HEK293 (cell line): ENCODE measurements around the gene ZNF865.

Source experiments
- CTCF ChIA-PET: fragments of 350-600 bp; formaldehyde crosslinking; extraction: SDS; loops from one replicate; lab custom pipeline; 2021; ENCODE audit warnings: antibody characterized with exemption; lab: Yijun Ruan, JAX
- POLR2A ChIA-PET: fragments of 300-600 bp; formaldehyde crosslinking; extraction: SDS; loops from one replicate; lab custom pipeline; 2020; ENCODE audit warnings: antibody characterized with exemption, inconsistent platforms; lab: Yijun Ruan, JAX
- H3K27ac ChIP-seq: fragments of 200-500 bp; sonication (Bioruptor generic); 2 replicates; pipeline ENCODE4 v1.5.1; 2014; ENCODE audit warnings: low read depth, low read length, control low read depth, inconsistent platforms; ENCODE audit errors: extremely low read depth
- H3K36me3 ChIP-seq, 2 experiments: fragments of 200-500 bp in 1 of 2; sonication (Bioruptor generic) in 1 of 2; 1 replicate in 1 of 2; 2 replicates in 1 of 2; pipeline ENCODE4 v1.5.1; 2014 to 2017; ENCODE audit warnings: inconsistent platforms in 2 of 2, low read length in 2 of 2; ENCODE audit not compliant: control insufficient read depth in 2 of 2, insufficient read depth in 1 of 2
- H3K4me1 ChIP-seq: fragments of 200-500 bp; sonication (Bioruptor generic); 2 replicates; pipeline ENCODE4 v1.5.1; 2014; ENCODE audit warnings: mild to moderate bottlenecking, low read length, inconsistent platforms; ENCODE audit not compliant: control insufficient read depth, insufficient read depth
- H3K4me3 ChIP-seq: 2 replicates; pipeline ENCODE4 v1.5.1; 2011; ENCODE audit warnings: low read depth, mild to moderate bottlenecking, control low read depth, low read length, moderate library complexity
- H3K9me3 ChIP-seq: fragments of 200-500 bp; sonication (Bioruptor generic); 2 replicates; pipeline ENCODE4 v1.5.1; 2014; ENCODE audit warnings: low read depth, low read length, inconsistent platforms; ENCODE audit not compliant: control insufficient read depth, insufficient read depth
- GLIS1 ChIP-seq: fragments of 450-650 bp; formaldehyde crosslinking; IDR thresholded peaks from 2 replicates; pipeline ENCODE4 v1.5.1; 2016; ENCODE audit warnings: missing biosample characterization, missing genetic modification characterization
- HOXC10 ChIP-seq: sonication (generic); formaldehyde crosslinking; IDR thresholded peaks from 2 replicates; pipeline ENCODE4 v1.8.1; 2023; ENCODE audit warnings: mild to moderate bottlenecking, missing genetic modification reagents
- HOXD13 ChIP-seq: sonication (generic); formaldehyde crosslinking; IDR thresholded peaks from 2 replicates; pipeline ENCODE4 v1.8.0; 2022; ENCODE audit warnings: missing genetic modification reagents, borderline replicate concordance
- KLF16 ChIP-seq: fragments of 450-650 bp; formaldehyde crosslinking; IDR thresholded peaks from 2 replicates; pipeline ENCODE4 v1.5.1; 2017; ENCODE audit warnings: missing biosample characterization, missing genetic modification characterization
- KLF7 ChIP-seq: fragments of 450-650 bp; formaldehyde crosslinking; IDR thresholded peaks from 2 replicates; pipeline ENCODE4 v1.5.1; 2016; ENCODE audit warnings: missing biosample characterization, missing genetic modification characterization, borderline replicate concordance
- KLF9 ChIP-seq: fragments of 450-650 bp; formaldehyde crosslinking; IDR thresholded peaks from 2 replicates; pipeline ENCODE4 v1.5.1; 2016; ENCODE audit warnings: missing biosample characterization, missing genetic modification characterization, low read depth
- MZF1 ChIP-seq: fragments of 450-650 bp; formaldehyde crosslinking; IDR thresholded peaks from 2 replicates; pipeline ENCODE4 v1.5.1; 2017; ENCODE audit warnings: missing biosample characterization, missing genetic modification characterization, borderline replicate concordance
- REST ChIP-seq: fragments of 450-650 bp; formaldehyde crosslinking; IDR thresholded peaks from 2 replicates; pipeline ENCODE4 v1.5.1; 2016; ENCODE audit warnings: missing biosample characterization, missing genetic modification characterization
- SCRT2 ChIP-seq: fragments of 450-650 bp; formaldehyde crosslinking; IDR thresholded peaks from 2 replicates; pipeline ENCODE4 v1.5.1; 2016; ENCODE audit warnings: missing biosample characterization, missing genetic modification characterization
- ZNF112 ChIP-seq: fragments of 450-650 bp; formaldehyde crosslinking; IDR thresholded peaks from 2 replicates; pipeline ENCODE4 v1.5.0; 2017; ENCODE audit warnings: missing biosample characterization, missing genetic modification characterization
- ZNF121 ChIP-seq: fragments of 450-650 bp; formaldehyde crosslinking; IDR thresholded peaks from 2 replicates; pipeline ENCODE4 v1.5.1; 2016; ENCODE audit warnings: missing biosample characterization, missing genetic modification characterization
- ZNF132 ChIP-seq: fragments of 450-650 bp; formaldehyde crosslinking; IDR thresholded peaks from 2 replicates; pipeline ENCODE4 v1.5.1; 2017; ENCODE audit warnings: missing biosample characterization, missing genetic modification characterization, borderline replicate concordance
- ZNF174 ChIP-seq: fragments of 450-650 bp; formaldehyde crosslinking; IDR thresholded peaks from 2 replicates; pipeline ENCODE4 v1.5.0; 2017; ENCODE audit warnings: missing biosample characterization, mild to moderate bottlenecking, missing genetic modification characterization
- ZNF175 ChIP-seq: fragments of 450-650 bp; formaldehyde crosslinking; IDR thresholded peaks from 2 replicates; pipeline ENCODE4 v1.5.1; 2016; ENCODE audit warnings: missing biosample characterization, missing genetic modification characterization
- ZNF239 ChIP-seq: fragments of 450-650 bp; formaldehyde crosslinking; IDR thresholded peaks from 2 replicates; pipeline ENCODE4 v1.5.1; 2016; ENCODE audit warnings: missing biosample characterization, missing genetic modification characterization
- ZNF24 ChIP-seq: fragments of 450-650 bp; formaldehyde crosslinking; IDR thresholded peaks from 2 replicates; pipeline ENCODE4 v1.5.1; 2016; ENCODE audit warnings: missing biosample characterization, missing genetic modification characterization
- ZNF324 ChIP-seq: fragments of 450-650 bp; formaldehyde crosslinking; IDR thresholded peaks from 2 replicates; pipeline ENCODE4 v1.5.1; 2016; ENCODE audit warnings: missing biosample characterization, missing genetic modification characterization
- ZNF394 ChIP-seq: fragments of 450-650 bp; formaldehyde crosslinking; IDR thresholded peaks from 2 replicates; pipeline ENCODE4 v1.5.1; 2016; ENCODE audit warnings: missing biosample characterization, missing genetic modification characterization, mild to moderate bottlenecking, moderate library complexity, borderline replicate concordance
- ZNF433 ChIP-seq: fragments of 450-650 bp; formaldehyde crosslinking; IDR thresholded peaks from 2 replicates; pipeline ENCODE4 v1.5.1; 2016; ENCODE audit warnings: missing biosample characterization, missing genetic modification characterization, low read depth
- ZNF600 ChIP-seq: fragments of 450-650 bp; formaldehyde crosslinking; IDR thresholded peaks from 2 replicates; pipeline ENCODE4 v1.5.1; 2016; ENCODE audit warnings: missing biosample characterization, missing genetic modification characterization
- ZNF626 ChIP-seq: fragments of 450-650 bp; sonication (Bioruptor Pico); formaldehyde crosslinking; IDR thresholded peaks from 2 replicates; pipeline ENCODE4 v1.5.1; 2018; ENCODE audit warnings: missing biosample characterization, missing genetic modification characterization, inconsistent platforms
- ZNF660 ChIP-seq: fragments of 450-650 bp; IDR thresholded peaks from 2 replicates; pipeline ENCODE4 v1.5.1; 2018; ENCODE audit warnings: missing biosample characterization, mild to moderate bottlenecking, missing genetic modification characterization
- ZNF664 ChIP-seq: fragments of 450-650 bp; formaldehyde crosslinking; IDR thresholded peaks from 2 replicates; pipeline ENCODE4 v1.5.1; 2016; ENCODE audit warnings: missing biosample characterization, missing genetic modification characterization
- ZNF768 ChIP-seq: fragments of 450-650 bp; formaldehyde crosslinking; IDR thresholded peaks from 2 replicates; pipeline ENCODE4 v1.5.1; 2018; ENCODE audit warnings: missing biosample characterization, mild to moderate bottlenecking, missing genetic modification characterization
- ZNF785 ChIP-seq: fragments of 450-650 bp; formaldehyde crosslinking; IDR thresholded peaks from 2 replicates; pipeline ENCODE4 v1.5.1; 2016; ENCODE audit warnings: missing biosample characterization, missing genetic modification characterization
- ZNF837 ChIP-seq: fragments of 450-650 bp; formaldehyde crosslinking; IDR thresholded peaks from 2 replicates; pipeline ENCODE4 v1.5.1; 2016; ENCODE audit warnings: missing biosample characterization, missing genetic modification characterization
- TF ChIP-seq, protein P1 (sequence below): fragments of 450-650 bp; formaldehyde crosslinking; IDR thresholded peaks from 2 replicates; pipeline ENCODE4 v1.5.1; 2016; ENCODE audit warnings: missing biosample characterization, missing genetic modification characterization
- TF ChIP-seq, protein P2 (sequence below): fragments of 450-650 bp; formaldehyde crosslinking; IDR thresholded peaks from 2 replicates; pipeline ENCODE4 v1.5.1; 2017; ENCODE audit warnings: missing biosample characterization, mild to moderate bottlenecking, missing genetic modification characterization, moderate library complexity
- TF ChIP-seq, protein P3 (sequence below): fragments of 450-650 bp; formaldehyde crosslinking; IDR thresholded peaks from 2 replicates; pipeline ENCODE4 v1.5.1; 2016; ENCODE audit warnings: missing biosample characterization, missing genetic modification characterization

The ZNF865 gene

DNA sequence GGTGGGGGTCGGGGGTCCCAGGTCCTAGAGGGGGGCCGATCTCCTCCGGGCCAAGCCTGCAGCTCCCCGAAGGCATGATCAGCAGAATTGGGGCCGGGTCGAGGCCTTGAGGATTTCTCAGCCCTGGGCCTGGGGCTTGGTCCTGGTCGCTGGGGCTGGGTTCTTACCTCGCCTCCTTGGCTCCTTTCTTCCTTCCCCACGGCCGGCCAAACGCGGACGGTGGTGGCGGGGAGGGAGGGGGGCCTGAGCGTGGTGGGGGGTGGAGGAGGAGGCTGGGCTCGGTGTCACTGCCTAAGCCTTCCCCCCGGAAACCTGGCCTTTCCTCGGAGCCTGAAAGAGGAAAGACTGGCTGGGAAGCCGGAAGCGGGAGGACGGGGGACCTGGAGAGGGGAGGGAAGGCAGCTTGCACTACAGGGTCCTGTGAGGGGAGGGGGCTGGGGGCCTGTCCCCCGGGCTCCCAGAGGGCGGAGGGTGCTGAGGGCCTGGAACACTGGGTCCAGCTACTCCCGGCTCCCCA lies 24.8 kb upstream of the ZNF865 start, which contains the start of gene ZNF579 (continued):
- no peak for TF ChIP-seq ZNF132
- peak; percentile 82 for TF ChIP-seq GLIS1
- TF ChIP-seq ZNF174 (tag by site-specific recombination) = no peak
- no peak for TF ChIP-seq ZNF175
- TF ChIP-seq KLF7 (tag by site-specific recombination) = 0 out of 2 replicates have a peak, but pooled peaks have one; percentile 35
- TF ChIP-seq SCRT2 = no peak
- peak; percentile 76; the same call in 1 of the 2 replicates for TF ChIP-seq ZNF24 (tag by site-specific recombination)

GRCh38 chr19:55581145-55581822 lies 24.2 kb upstream of the ZNF865 start:
- ChIA-PET CTCF (interaction anchor here (0.6 to 1.6 kb wide), 4 partner anchors 12 to 76 kb away, joined by 3 to 8 read pairs (median 4); no protein-coding TSS in a partner anchor), POLR2A (interaction anchor here (0.6 to 3.2 kb wide), 5 partner anchors 9 to 104 kb away, joined by 3 to 21 read pairs (median 6); partner anchors contain the start of genes FIZ1 and ZNF524)
- peak overlapping the region; percentile 100 for H3K4me3 ChIP-seq
- 0 out of 2 replicates have a peak overlapping the region, but pooled peaks have one; percentile 24 for H3K27ac ChIP-seq
- peaks cover 7 to 20% of the 10 kb centered on the region in 2 experiments; a peak in 2 of 3 replicates for H3K36me3 ChIP-seq
- no peaks in the 10 kb centered on the region for H3K9me3 ChIP-seq
- H3K4me1 ChIP-seq = 0 out of 2 replicates have a peak, but pooled peaks cover 4% of the 10 kb centered on the region
- TF ChIP-seq, protein P1, sequence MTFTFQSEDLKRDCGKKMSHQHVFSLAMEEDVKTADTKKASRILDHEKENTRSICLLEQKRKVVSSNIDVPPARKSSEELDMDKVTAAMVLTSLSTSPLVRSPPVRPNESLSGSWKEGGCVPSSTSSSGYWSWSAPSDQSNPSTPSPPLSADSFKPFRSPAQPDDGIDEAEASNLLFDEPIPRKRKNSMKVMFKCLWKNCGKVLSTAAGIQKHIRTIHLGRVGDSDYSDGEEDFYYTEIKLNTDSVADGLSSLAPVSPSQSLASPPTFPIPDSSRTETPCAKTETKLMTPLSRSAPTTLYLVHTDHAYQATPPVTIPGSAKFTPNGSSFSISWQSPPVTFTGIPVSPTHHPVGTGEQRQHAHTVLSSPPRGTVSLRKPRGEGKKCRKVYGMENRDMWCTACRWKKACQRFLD = no peak
- TF ChIP-seq ZNF768 = no peak
- no peak for TF ChIP-seq ZNF121
- no peak for TF ChIP-seq MZF1 (tag by site-specific recombination)
- TF ChIP-seq HOXD13 = peak; percentile 51; the same call in 1 of the 2 replicates
- no peak for TF ChIP-seq ZNF433 (tag by site-specific recombination)
- TF ChIP-seq, protein P2, sequence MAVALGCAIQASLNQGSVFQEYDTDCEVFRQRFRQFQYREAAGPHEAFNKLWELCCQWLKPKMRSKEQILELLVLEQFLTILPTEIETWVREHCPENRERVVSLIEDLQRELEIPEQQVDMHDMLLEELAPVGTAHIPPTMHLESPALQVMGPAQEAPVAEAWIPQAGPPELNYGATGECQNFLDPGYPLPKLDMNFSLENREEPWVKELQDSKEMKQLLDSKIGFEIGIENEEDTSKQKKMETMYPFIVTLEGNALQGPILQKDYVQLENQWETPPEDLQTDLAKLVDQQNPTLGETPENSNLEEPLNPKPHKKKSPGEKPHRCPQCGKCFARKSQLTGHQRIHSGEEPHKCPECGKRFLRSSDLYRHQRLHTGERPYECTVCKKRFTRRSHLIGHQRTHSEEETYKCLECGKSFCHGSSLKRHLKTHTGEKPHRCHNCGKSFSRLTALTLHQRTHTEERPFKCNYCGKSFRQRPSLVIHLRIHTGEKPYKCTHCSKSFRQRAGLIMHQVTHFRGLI (tag by site-specific recombination) = no peak
- no peak for TF ChIP-seq KLF16 (tag by site-specific recombination)
- TF ChIP-seq ZNF837 (tag by site-specific recombination) = no peak
- peak; percentile 98 for TF ChIP-seq ZNF239 (tag by site-specific recombination)
- no peak for TF ChIP-seq ZNF785 (tag by site-specific recombination)
- TF ChIP-seq ZNF660 (tag by site-specific recombination) = 0 out of 2 replicates have a peak, but pooled peaks have one; percentile 4
- TF ChIP-seq ZNF600 (tag by site-specific recombination) = no peak
- peak; percentile 97 for TF ChIP-seq REST (tag by site-specific recombination)
- no peak for TF ChIP-seq ZNF626 (tag by site-specific recombination)
- 0 out of 2 replicates have a peak, but pooled peaks have one; percentile 13 for TF ChIP-seq KLF9 (tag by site-specific recombination)
- TF ChIP-seq HOXC10 (CRISPR knock-in tag) = peak; percentile 21; the same call in 1 of the 2 replicates
- TF ChIP-seq, protein P3, sequence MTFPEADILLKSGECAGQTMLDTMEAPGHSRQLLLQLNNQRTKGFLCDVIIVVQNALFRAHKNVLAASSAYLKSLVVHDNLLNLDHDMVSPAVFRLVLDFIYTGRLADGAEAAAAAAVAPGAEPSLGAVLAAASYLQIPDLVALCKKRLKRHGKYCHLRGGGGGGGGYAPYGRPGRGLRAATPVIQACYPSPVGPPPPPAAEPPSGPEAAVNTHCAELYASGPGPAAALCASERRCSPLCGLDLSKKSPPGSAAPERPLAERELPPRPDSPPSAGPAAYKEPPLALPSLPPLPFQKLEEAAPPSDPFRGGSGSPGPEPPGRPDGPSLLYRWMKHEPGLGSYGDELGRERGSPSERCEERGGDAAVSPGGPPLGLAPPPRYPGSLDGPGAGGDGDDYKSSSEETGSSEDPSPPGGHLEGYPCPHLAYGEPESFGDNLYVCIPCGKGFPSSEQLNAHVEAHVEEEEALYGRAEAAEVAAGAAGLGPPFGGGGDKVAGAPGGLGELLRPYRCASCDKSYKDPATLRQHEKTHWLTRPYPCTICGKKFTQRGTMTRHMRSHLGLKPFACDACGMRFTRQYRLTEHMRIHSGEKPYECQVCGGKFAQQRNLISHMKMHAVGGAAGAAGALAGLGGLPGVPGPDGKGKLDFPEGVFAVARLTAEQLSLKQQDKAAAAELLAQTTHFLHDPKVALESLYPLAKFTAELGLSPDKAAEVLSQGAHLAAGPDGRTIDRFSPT (tag by site-specific recombination) = no peak
- TF ChIP-seq ZNF394 = 0 out of 2 replicates have a peak, but pooled peaks have one; percentile 9
- no peak for TF ChIP-seq ZNF324 (tag by site-specific recombination)
- no peak for TF ChIP-seq ZNF112 (tag by site-specific recombination)
- peak; percentile 100 for TF ChIP-seq ZNF664
